Measurements from ENCODE around the gene TCEAL8. TPM values are rescaled to one million over a fixed set of nuclear protein-coding genes. Genes with fewer than 3 reads are reported as not detected.
A peak's percentile ranks its signal among the peaks of the same experiment; 100 is the strongest.

Gene TCEAL8
- total and polyA plus RNA-seq, 2 of the 8 experiments (the other 6 are each of a cell fraction or from before 2014, with no cell fraction given) = 47.2 to 82.2 TPM

GRCh38 chrX:103214870-103215424 lies 40.0 kb downstream of the TCEAL8 start, which contains the start of gene BEX4:
Gene BEX4, plus strand, starts transcription at chrX:103215108. Its CDS starts 1,046 bp downstream, at chrX:103216154.
- no peak within 1 kb of the TSS for H2BK15ac ChIP-seq (ENCODE audit: low read length)
- H3K27ac ChIP-seq (ENCODE audit: low read depth, low read length) = peak within 1 kb of the TSS; percentile 85
- H3K36me3 ChIP-seq (ENCODE audit: control insufficient read depth in 2 of 4, insufficient read depth in 4 of 4, low read length in 3 of 4) = peaks cover 0 to 13% (median 1%) of the 10 kb centered on the region in 4 experiments; a peak in 1 of 8 replicates
- ChIA-PET CTCF (ENCODE audit: partially characterized antibody) (no interaction called here), POLR2A (ENCODE audit: partially characterized antibody) (interaction anchor here (0.6 to 1.3 kb wide), 8 partner anchors 9 to 275 kb away, joined by 3 to 5 read pairs (median 3); no protein-coding TSS in a partner anchor)
- H3K4me3 ChIP-seq (ENCODE audit: extremely low read depth in 1 of 4, insufficient read depth in 2 of 4, low read depth in 3 of 4, low read length in 4 of 4) = peak within 1 kb of the TSS; percentile 58 to 81 (median 64)
- H3K4me1 ChIP-seq (replicated peaks in 1 of 4; ENCODE audit: control insufficient read depth in 3 of 4, insufficient read depth in 4 of 4, low read length in 3 of 4) = peaks cover 0 to 3% (median 0%) of the 10 kb centered on the region in 4 experiments; a peak in 1 of 7 replicates
- H3K14ac ChIP-seq (ENCODE audit: insufficient read length) = no peak within 1 kb of the TSS
- peak within 1 kb of the TSS; percentile 71 to 90 (median 78) for H3K9ac ChIP-seq (replicated peaks in 1 of 4; ENCODE audit: extremely low read depth in 1 of 4, low read depth in 3 of 4, low read length in 3 of 4)
- no peaks in the 10 kb centered on the region for H3K9me3 ChIP-seq (ENCODE audit: insufficient read depth in 2 of 2, low read depth in 1 of 2, low read length in 1 of 2)
- H2BK20ac ChIP-seq (ENCODE audit: low read length) = no peak within 1 kb of the TSS
- H2AK5ac ChIP-seq (ENCODE audit: low read depth, low read length) = no peak within 1 kb of the TSS
- H3K18ac ChIP-seq (ENCODE audit: extremely low read depth, low read length) = peak within 1 kb of the TSS; percentile 71
- H2BK5ac ChIP-seq (ENCODE audit: low read depth, low read length) = peak within 1 kb of the TSS; percentile 44; the same call in 1 of the 2 replicates
- no peak within 1 kb of the TSS for H2AFZ ChIP-seq (ENCODE audit: low read length)
- H2BK120ac ChIP-seq (replicated peaks; ENCODE audit: low read depth, low read length) = no peak within 1 kb of the TSS
- H3K27me3 ChIP-seq (replicated peaks in 1 of 4; ENCODE audit: control insufficient read depth in 3 of 4, extremely low read depth in 1 of 4, insufficient read depth in 3 of 4, low read length in 3 of 4) = no peaks in the 10 kb centered on the region
- no peaks in the 10 kb centered on the region for H4K20me1 ChIP-seq (replicated peaks in 1 of 2; ENCODE audit: control insufficient read depth in 1 of 2, insufficient read depth in 2 of 2, low read length in 2 of 2)
- no peak within 1 kb of the TSS for H3K23ac ChIP-seq (ENCODE audit: insufficient read length)
- peak within 1 kb of the TSS; percentile 65 to 68 for H3K4me2 ChIP-seq (ENCODE audit: insufficient read depth in 1 of 2, low read depth in 2 of 2, low read length in 2 of 2)
- no peak within 1 kb of the TSS for H4K91ac ChIP-seq (replicated peaks; ENCODE audit: insufficient read length, low read length)
- H4K5ac ChIP-seq (ENCODE audit: insufficient read length, low read depth, low read length) = peak within 1 kb of the TSS; percentile 37
- no peaks in the 10 kb centered on the region for H3K79me1 ChIP-seq (ENCODE audit: low read depth, low read length)
- 0 out of 4 replicates have a peak, but pooled peaks cover 0 to 3% of the 10 kb centered on the region in 2 experiments for H3K79me2 ChIP-seq (ENCODE audit: control insufficient read depth in 1 of 2, insufficient read depth in 2 of 2, low read length in 2 of 2)
- DNase-seq (ENCODE audit: low read depth in 1 of 2, low spot score in 2 of 2) (peak; percentile 46 to 84), FAIRE-seq (no peak)
- H3K56ac ChIP-seq (replicated peaks; ENCODE audit: insufficient read length, low read depth, low read length) = no peak within 1 kb of the TSS
- H3K23me2 ChIP-seq (ENCODE audit: low read depth, low read length) = no peaks in the 10 kb centered on the region
- peak within 1 kb of the TSS; percentile 92; the same call in 1 of the 2 replicates for H4K8ac ChIP-seq (ENCODE audit: extremely low read depth, insufficient read depth, low read length)
- no peak within 1 kb of the TSS for H2BK12ac ChIP-seq (ENCODE audit: low read depth, low read length)
- WGBS, 2 experiments (ENCODE audit: extremely low coverage in 1 of 2, insufficient coverage in 1 of 2, insufficient read length in 1 of 2, insufficient replicate concordance in 2 of 2, low coverage in 1 of 2, low lambda C conversion rate in 2 of 2, missing lambda C conversion rate in 1 of 2) = 10% methylated on average over 12 of the region's 45 CpGs; no CpG with 5 or more reads in 1 of the 2 experiments
- H3K4ac ChIP-seq (replicated peaks; ENCODE audit: insufficient read length, low read depth, low read length) = no peak within 1 kb of the TSS
- TF ChIP-seq CREB1 (IDR thresholded peaks at IDR 0.05) (peak; percentile 76), POLR2A (IDR thresholded peaks at IDR 0.05; ENCODE audit: control extremely low read depth in 1 of 2, low read depth in 2 of 2, low read length in 2 of 2) (peak; percentile 83 to 87), HDAC6 (IDR thresholded peaks at IDR 0.05; ENCODE audit: low read depth, low read length) (no peak), RXRA (IDR thresholded peaks at IDR 0.05; ENCODE audit: insufficient read depth, low read depth, low read length) (no peak), CBX5 (IDR thresholded peaks at IDR 0.05; ENCODE audit: low read depth, low read length) (no peak), POLR2AphosphoS5 (IDR thresholded peaks at IDR 0.05; ENCODE audit: low read depth, low read length) (peak; percentile 95), KDM4A (IDR thresholded peaks at IDR 0.05; ENCODE audit: low read depth, low read length, severe bottlenecking) (peak; percentile 21), TAF7 (optimal IDR thresholded peaks at IDR 0.05; ENCODE audit: borderline replicate concordance, low read depth, low read length) (peak; percentile 96), TBP (IDR thresholded peaks at IDR 0.05; ENCODE audit: low read depth, low read length) (peak; percentile 97), ZNF274 (IDR thresholded peaks at IDR 0.05; ENCODE audit: borderline replicate concordance, extremely low read depth, low read length) (no peak), PHF8 (conservative IDR thresholded peaks at IDR 0.05; ENCODE audit: low read depth, low read length) (peak; percentile 71; the same call in 1 of the 2 replicates)
- TF ChIP-seq, protein P1, sequence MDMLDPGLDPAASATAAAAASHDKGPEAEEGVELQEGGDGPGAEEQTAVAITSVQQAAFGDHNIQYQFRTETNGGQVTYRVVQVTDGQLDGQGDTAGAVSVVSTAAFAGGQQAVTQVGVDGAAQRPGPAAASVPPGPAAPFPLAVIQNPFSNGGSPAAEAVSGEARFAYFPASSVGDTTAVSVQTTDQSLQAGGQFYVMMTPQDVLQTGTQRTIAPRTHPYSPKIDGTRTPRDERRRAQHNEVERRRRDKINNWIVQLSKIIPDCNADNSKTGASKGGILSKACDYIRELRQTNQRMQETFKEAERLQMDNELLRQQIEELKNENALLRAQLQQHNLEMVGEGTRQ (IDR thresholded peaks at IDR 0.05; ENCODE audit: low read length) = peak; percentile 88

All from H1 (cell line).